Skeletal muscle cell (primary cell): ENCODE measurements around the gene ARHGEF10L.
"Not testable (repeated sequence)": the region's sequence is repeated elsewhere in the genome, so short reads cannot be mapped to it uniquely, and the experiment has no call there.

Experiments
- DNase-seq: peaks from one replicate; pipeline ENCODE4 v3.0.0-alpha.2; 2010; ENCODE audit warnings: low read depth
- H3K4me3 ChIP-seq: 2 replicates; pipeline ENCODE4 v1.5.1; 2011; ENCODE audit warnings: low read depth, mild to moderate bottlenecking, control low read depth, low read length, moderate library complexity

ARHGEF10L gene

DNA sequence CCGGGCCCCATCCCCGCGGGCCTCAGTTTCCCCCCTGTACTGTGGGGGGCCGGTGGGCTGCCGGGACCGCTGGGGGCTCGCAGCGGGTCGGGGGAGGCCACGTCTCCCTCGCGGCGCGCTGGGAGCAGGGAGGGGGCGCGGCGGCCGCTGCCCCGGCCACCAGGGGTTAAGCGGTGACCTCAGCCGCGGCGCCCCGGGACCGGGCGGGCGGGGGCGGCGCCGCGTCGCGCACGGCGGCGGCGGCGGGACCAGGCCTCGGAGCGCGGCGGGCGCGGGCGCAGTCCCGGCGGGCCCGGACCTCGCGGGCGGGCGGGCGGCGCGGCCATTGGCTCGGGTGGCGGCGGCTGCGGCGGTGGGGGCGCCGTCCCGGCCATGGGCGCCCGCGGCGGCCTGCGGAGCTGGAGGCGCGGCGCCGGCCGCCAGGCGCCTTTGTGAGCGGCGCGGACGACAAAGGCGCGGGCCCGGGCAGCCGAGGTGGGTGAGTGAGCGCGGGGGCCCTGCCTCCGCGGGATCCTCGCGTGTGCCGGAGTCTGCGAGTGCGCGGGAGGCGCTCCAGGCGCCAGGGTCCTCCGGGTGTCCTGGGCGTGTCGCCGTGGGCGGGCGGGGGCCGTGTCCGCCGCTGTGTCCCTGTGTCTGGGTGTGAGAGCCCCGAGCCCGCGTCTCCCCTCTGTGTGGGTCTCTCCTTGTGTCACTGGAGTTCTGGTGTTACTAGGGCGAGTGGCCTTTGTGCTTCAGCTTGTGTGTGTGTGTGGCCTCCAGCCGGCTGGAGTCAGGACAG is at the start of gene ARHGEF10L:
TSS of gene ARHGEF10L (plus strand) at position 222 of the 778 bp plus-strand sequence. CDS start 40,898 bp downstream, outside the sequence.
- no peak for DNase-seq
- peak within 1 kb of the TSS; percentile 74 for H3K4me3 ChIP-seq

GRCh38 chr1:17489768-17490417 is 49.6 kb upstream of the ARHGEF10L start:
- DNase-seq, H3K4me3 ChIP-seq: not testable (repeated sequence)

DNA sequence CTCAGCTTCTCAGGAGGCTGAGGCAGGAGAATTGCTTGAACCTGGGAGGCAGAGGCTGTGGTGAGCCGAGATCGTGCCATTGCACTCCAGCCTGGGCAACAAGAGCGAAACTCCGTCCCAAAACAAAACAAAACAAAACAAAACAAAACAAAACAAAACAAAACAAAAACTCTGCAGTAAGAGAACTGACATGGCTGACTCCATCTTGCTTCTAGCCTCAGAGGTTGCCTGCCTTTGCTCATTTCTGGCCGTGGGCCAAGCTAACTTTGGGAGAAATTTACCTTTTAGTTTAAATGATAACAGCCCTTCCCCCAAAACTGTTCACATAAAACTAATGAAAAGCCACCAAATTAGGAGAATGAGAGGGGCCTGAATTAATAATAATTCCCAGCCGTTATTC is 48.8 kb upstream of the ARHGEF10L start:
- H3K4me3 ChIP-seq, DNase-seq: not testable (repeated sequence)

- DNase-seq = no peak
- no peak overlapping the region for H3K4me3 ChIP-seq
Observed at GRCh38 chr1:17494114-17494729, 45.3 kb upstream of the ARHGEF10L start.

DNA sequence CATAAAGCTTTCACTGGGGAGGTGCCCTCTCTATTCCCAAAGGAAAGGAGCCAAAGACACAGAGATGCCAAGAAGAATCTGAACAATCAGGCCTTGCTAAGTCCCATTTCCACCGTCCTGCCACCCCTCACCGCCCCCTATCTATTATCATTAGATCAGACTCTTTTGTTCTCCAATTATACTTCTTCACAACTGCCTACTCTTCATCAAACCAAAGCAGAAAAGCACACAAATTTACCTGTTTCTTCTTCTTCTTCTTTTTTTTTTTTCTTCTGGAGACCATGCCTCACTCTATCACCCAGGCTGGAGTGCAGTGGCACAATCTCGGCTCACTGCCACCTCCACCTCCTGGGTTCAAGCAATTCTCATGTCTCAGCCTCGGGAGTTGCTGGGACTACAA is 43.1 kb upstream of the ARHGEF10L start:
- no peak overlapping the region for H3K4me3 ChIP-seq
- no peak for DNase-seq

DNA sequence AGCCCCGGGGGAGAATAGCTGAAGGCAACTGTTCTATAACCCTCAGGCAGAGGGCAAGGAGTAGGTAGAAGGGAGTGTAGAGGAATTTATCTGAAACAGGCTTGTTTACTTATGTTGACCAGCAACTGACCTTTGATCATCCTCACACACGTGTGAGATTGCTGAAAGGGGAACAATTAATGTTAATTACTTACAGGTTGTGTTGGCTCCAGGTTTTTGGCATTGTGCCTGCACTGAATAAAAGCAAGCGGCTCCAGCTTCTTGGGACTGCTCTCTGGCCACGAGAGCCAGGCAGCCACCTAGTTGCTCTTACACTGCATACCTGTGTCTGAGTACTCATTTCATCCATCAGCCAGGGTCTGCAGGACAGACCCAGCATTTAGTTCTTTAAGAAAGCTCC is 41.3 kb upstream of the ARHGEF10L start:
- DNase-seq = no peak
- H3K4me3 ChIP-seq = no peak overlapping the region

DNA sequence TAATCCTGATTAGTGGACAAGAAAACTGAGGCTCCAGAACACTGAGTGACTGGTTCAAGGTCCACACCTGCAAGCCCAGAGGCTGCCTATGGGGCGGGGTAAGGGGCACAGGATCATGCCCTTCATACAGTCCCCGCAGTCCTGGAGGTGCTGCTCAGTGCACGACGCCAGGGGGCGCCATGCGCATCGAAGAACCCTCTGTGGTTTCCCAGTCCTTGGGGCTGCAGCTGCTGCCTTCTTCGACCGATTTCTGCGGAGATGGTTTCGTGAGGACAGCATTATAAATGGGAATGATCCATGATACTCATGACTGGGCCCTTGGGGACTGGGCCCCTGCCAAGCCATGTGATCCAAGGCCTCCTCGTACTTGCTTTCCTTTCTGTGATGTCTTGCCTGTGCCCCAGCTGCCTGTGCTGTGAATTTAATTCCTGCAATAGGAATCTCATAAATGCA is 37.1 kb upstream of the ARHGEF10L start:
- DNase-seq = peak; percentile 76
- no peak overlapping the region for H3K4me3 ChIP-seq

- DNase-seq = no peak
Observed at GRCh38 chr1:17503146-17503545, 36.4 kb upstream of the ARHGEF10L start.

GRCh38 chr1:17507200-17507599 is 32.3 kb upstream of the ARHGEF10L start:
- not testable (repeated sequence) for DNase-seq, H3K4me3 ChIP-seq

More at GRCh38 chr1:17503146-17503545, 36.4 kb upstream of the ARHGEF10L start:
- H3K4me3 ChIP-seq = no peak overlapping the region

DNA sequence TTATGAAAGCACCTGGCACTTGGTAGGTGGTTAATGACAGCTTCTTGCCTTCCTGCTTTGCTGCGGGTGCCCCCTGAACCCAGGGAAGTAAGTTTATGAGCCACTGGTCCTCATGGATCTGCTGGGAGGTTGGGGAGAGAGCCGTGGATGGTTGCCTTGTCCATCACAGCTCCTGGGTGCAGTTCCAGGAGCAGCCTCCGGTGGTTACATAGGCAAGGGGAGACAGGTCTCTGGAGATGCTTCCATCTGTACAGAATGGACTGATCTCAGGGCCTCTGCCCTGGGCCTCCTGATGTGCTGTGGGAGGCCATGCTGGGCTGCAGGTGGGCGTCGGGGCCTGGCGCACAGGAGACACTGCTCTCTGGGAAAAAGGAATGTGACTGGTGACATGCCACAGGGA is 31.6 kb upstream of the ARHGEF10L start:
- no peak overlapping the region for H3K4me3 ChIP-seq
- DNase-seq = no peak

DNA sequence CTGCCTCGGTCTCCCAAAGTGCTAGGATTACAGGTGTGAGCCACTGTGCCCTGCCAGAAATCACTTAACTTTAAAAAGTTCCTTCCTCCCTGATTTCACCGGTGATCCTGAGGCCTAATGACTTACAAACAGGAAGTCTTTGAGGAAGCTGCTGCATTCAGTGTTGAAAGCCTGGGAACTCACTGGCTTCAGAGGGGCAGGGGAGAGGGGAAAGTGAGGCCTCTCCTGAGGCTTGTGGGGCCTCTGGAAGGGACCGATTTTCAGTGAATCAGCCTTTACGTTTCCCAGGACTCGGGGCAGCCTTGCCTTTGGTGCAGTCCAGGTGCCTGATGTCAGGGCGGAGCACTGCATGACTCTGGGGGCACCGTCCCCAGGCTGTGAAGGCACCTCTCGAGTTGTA is 30.1 kb upstream of the ARHGEF10L start:
- H3K4me3 ChIP-seq = no peak overlapping the region

GRCh38 chr1:17510138-17510537 is 29.4 kb upstream of the ARHGEF10L start:
- H3K4me3 ChIP-seq = no peak overlapping the region
- no peak for DNase-seq

More for the DNA sequence above, 30.1 kb upstream of the ARHGEF10L start:
- no peak for DNase-seq

- DNase-seq = no peak
- no peak overlapping the region for H3K4me3 ChIP-seq
Observed at GRCh38 chr1:17511188-17511587, 28.3 kb upstream of the ARHGEF10L start.

GRCh38 chr1:17513131-17513530 is 26.4 kb upstream of the ARHGEF10L start:
- no peak for DNase-seq

DNA sequence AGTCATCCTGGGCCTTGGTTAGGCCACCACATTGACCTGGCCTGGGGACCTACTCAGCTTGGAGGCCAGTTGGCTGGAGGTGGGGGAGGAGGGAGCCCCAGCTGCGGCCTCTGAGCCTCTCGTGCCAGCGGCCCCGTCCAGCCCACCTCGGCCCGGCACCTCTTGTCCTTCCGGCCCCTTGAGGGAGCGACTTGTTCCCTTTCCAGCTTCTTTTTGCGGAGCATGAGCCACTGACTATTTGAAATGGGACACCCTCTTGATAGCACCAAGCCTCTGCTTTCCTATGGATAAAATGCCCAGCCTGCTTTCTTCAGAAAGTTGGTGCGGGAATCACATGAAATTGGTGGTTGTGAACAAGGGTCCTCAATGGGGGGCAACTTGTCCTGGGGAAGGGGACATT is 24.7 kb upstream of the ARHGEF10L start:
- no peak overlapping the region for H3K4me3 ChIP-seq
- DNase-seq = no peak

More at GRCh38 chr1:17513131-17513530, 26.4 kb upstream of the ARHGEF10L start:
- H3K4me3 ChIP-seq = no peak overlapping the region

DNA sequence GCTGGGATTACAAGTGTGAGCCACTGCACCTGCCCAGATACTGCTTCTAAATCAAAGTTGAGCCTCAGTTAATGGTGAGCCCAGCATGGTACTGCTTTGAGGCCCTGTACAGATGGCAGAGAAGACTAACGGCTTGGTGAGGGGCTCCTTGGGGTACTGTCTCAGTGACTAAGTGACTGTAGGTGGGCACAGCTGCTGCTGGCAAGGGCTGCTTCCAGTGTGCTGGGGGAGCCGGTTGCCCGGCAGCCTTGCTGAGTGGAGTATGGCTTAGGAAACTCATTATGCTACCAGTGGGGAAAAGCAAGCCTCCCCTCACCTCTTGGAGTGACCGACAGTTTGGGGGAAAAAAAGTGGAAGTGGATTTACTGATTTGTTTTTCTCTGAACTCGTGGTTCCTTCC is 23.6 kb upstream of the ARHGEF10L start:
- DNase-seq = no peak
- no peak overlapping the region for H3K4me3 ChIP-seq

- no peak for DNase-seq
- no peak overlapping the region for H3K4me3 ChIP-seq
Observed at GRCh38 chr1:17516303-17517214, 22.9 kb upstream of the ARHGEF10L start.

- H3K4me3 ChIP-seq = no peak overlapping the region
Observed at GRCh38 chr1:17520041-17520440, 19.5 kb upstream of the ARHGEF10L start.

More at GRCh38 chr1:17520041-17520440, 19.5 kb upstream of the ARHGEF10L start:
- no peak for DNase-seq
